A549 (cell line): Measurements from ENCODE around the gene CDYL2.

Source experiments
- BHLHE40 ChIP-seq: IDR thresholded peaks from 2 replicates; pipeline ENCODE4 v1.6.1; 2012; ENCODE audit warnings: low read depth, low read length, inconsistent platforms
- CTCF ChIP-seq: fragments of >200 bp; sonication (Bioruptor Twin); formaldehyde crosslinking; IDR thresholded peaks from 3 replicates; pipeline ENCODE4 v1.5.1; 2016
- EP300 ChIP-seq, 2 experiments: fragments of >200 bp; sonication (Bioruptor Twin); formaldehyde crosslinking; IDR thresholded peaks; 2 replicates in 1 of 2; 3 replicates in 1 of 2; pipeline ENCODE4 v1.6.1; 2016 to 2017
- KDM5A ChIP-seq: fragments of 200-600 bp; sonication (generic); IDR thresholded peaks from 2 replicates; pipeline ENCODE4 v1.6.1; 2016; ENCODE audit warnings: antibody characterized with exemption, mild to moderate bottlenecking
- MYC ChIP-seq: IDR thresholded peaks from 2 replicates; pipeline ENCODE4 v1.6.1; 2012; ENCODE audit warnings: mild to moderate bottlenecking, inconsistent platforms, low read length, improper control_type of control experiment, borderline replicate concordance
- RAD21 ChIP-seq, 2 experiments: fragments of >200 bp in 1 of 2; sonication (Bioruptor Twin) in 1 of 2; formaldehyde crosslinking in 1 of 2; IDR thresholded peaks in 1 of 2; conservative IDR thresholded peaks in 1 of 2; 2 replicates in 1 of 2; 3 replicates in 1 of 2; pipeline ENCODE4 v1.6.1; 2012 to 2018; ENCODE audit warnings: inconsistent platforms in 1 of 2
- RCOR1 ChIP-seq: fragments of 150-350 bp; IDR thresholded peaks from 2 replicates; pipeline ENCODE4 v1.6.1; 2014; ENCODE audit warnings: antibody characterized with exemption, low read length, low read depth
- TF ChIP-seq, protein P1 (sequence below): IDR thresholded peaks from 2 replicates; pipeline ENCODE4 v1.6.1; 2012
- TF ChIP-seq, protein P2 (sequence below): fragments of 250-450 bp; sonication (Bioruptor Pico); IDR thresholded peaks from 2 replicates; pipeline ENCODE4 v1.5.0; 2021; ENCODE audit warnings: mild to moderate bottlenecking, moderate library complexity, borderline replicate concordance

GRCh38 chr16:80720804-80721371 lies 83.5 kb downstream of the CDYL2 start:
- no peak for TF ChIP-seq CTCF
- no peak for TF ChIP-seq BHLHE40
- no peak for TF ChIP-seq RAD21 (conservative IDR thresholded peaks at IDR 0.05 in 1 of 2, IDR thresholded peaks at IDR 0.05 in 1 of 2)
- TF ChIP-seq RCOR1: no peak
- TF ChIP-seq EP300 (IDR thresholded peaks at IDR 0.05): no peak
- TF ChIP-seq, protein P1, sequence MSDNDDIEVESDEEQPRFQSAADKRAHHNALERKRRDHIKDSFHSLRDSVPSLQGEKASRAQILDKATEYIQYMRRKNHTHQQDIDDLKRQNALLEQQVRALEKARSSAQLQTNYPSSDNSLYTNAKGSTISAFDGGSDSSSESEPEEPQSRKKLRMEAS: no peak
- TF ChIP-seq, protein P2, sequence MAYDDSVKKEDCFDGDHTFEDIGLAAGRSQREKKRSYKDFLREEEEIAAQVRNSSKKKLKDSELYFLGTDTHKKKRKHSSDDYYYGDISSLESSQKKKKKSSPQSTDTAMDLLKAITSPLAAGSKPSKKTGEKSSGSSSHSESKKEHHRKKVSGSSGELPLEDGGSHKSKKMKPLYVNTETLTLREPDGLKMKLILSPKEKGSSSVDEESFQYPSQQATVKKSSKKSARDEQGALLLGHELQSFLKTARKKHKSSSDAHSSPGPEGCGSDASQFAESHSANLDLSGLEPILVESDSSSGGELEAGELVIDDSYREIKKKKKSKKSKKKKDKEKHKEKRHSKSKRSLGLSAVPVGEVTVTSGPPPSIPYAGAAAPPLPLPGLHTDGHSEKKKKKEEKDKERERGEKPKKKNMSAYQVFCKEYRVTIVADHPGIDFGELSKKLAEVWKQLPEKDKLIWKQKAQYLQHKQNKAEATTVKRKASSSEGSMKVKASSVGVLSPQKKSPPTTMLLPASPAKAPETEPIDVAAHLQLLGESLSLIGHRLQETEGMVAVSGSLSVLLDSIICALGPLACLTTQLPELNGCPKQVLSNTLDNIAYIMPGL (CRISPR knock-in tag): no peak
- no peak for TF ChIP-seq KDM5A
- TF ChIP-seq MYC: no peak
